MM.1S (cell line): ENCODE data around the gene RAB3GAP2.

Experiments
- DNase-seq: peaks from one replicate; pipeline ENCODE4 v3.0.0-alpha.2; 2015
- H2AFZ ChIP-seq: fragments of 300-600 bp; sonication (generic); 2 replicates; pipeline ENCODE4 v1.6.0; 2016; ENCODE audit warnings: antibody characterized with exemption, low read length
- H3F3A ChIP-seq: fragments of 300-600 bp; sonication (generic); 2 replicates; pipeline ENCODE4 v1.6.1; 2016; ENCODE audit warnings: mild to moderate bottlenecking, antibody characterized with exemption, low read length, moderate library complexity, mixed read lengths; ENCODE audit not compliant: insufficient read depth
- H3K27ac ChIP-seq: fragments of 300-600 bp; sonication (generic); 2 replicates; pipeline ENCODE4 v1.5.1; 2016; ENCODE audit warnings: mild to moderate bottlenecking, low read length
- H3K27me3 ChIP-seq: fragments of 300-600 bp; sonication (generic); replicated peaks from 2 replicates; pipeline ENCODE4 v1.6.0; 2016; ENCODE audit warnings: low read length; ENCODE audit not compliant: insufficient read depth
- H3K36me3 ChIP-seq: fragments of 300-600 bp; sonication (generic); replicated peaks from 2 replicates; pipeline ENCODE4 v1.6.1; 2016; ENCODE audit warnings: mild to moderate bottlenecking, low read length, mixed read lengths; ENCODE audit not compliant: insufficient read depth
- H3K4me1 ChIP-seq: fragments of 300-600 bp; sonication (generic); 2 replicates; pipeline ENCODE4 v1.6.1; 2016; ENCODE audit warnings: low read length, mixed read lengths
- H3K4me2 ChIP-seq: fragments of 300-600 bp; sonication (generic); 2 replicates; pipeline ENCODE4 v1.6.0; 2016; ENCODE audit warnings: low read depth, low read length
- H3K4me3 ChIP-seq: fragments of 300-600 bp; sonication (generic); 2 replicates; pipeline ENCODE4 v1.5.1; 2016; ENCODE audit warnings: low read length, mixed read lengths
- H3K79me2 ChIP-seq: fragments of 300-600 bp; sonication (generic); 2 replicates; pipeline ENCODE4 v1.6.1; 2016; ENCODE audit warnings: mixed run types, low read length, mixed read lengths
- H3K9ac ChIP-seq: fragments of 300-600 bp; sonication (generic); 2 replicates; pipeline ENCODE4 v1.6.1; 2016; ENCODE audit warnings: low read length, mixed read lengths
- H3K9me2 ChIP-seq: fragments of 300-600 bp; sonication (generic); replicated peaks from 2 replicates; pipeline ENCODE4 v1.6.1; 2016; ENCODE audit warnings: mild to moderate bottlenecking, low read length, mixed read lengths; ENCODE audit not compliant: insufficient read depth
- H3K9me3 ChIP-seq: fragments of 300-600 bp; sonication (generic); replicated peaks from 2 replicates; pipeline ENCODE4 v1.6.1; 2016; ENCODE audit warnings: mild to moderate bottlenecking, low read length, mixed read lengths; ENCODE audit not compliant: insufficient read depth
- H4K20me1 ChIP-seq: fragments of 300-600 bp; sonication (generic); 2 replicates; pipeline ENCODE4 v1.6.1; 2016; ENCODE audit warnings: mild to moderate bottlenecking, low read length, moderate library complexity, mixed read lengths; ENCODE audit not compliant: insufficient read depth
- CTCF ChIP-seq: fragments of 300-600 bp; sonication (generic); IDR thresholded peaks from 2 replicates; pipeline ENCODE4 v1.5.1; 2016; ENCODE audit warnings: antibody characterized with exemption, low read length, mixed read lengths
- EZH2 ChIP-seq: fragments of 300-600 bp; sonication (generic); optimal IDR thresholded peaks from 2 replicates; pipeline ENCODE3; 2017; ENCODE audit warnings: low read depth, mild to moderate bottlenecking, antibody characterized with exemption, low read length, mixed read lengths
- EZH2phosphoT487 ChIP-seq: fragments of 300-600 bp; sonication (generic); IDR thresholded peaks from 2 replicates; pipeline ENCODE4 v1.6.1; 2018; ENCODE audit warnings: antibody characterized with exemption, low read length

Gene RAB3GAP2

DNA sequence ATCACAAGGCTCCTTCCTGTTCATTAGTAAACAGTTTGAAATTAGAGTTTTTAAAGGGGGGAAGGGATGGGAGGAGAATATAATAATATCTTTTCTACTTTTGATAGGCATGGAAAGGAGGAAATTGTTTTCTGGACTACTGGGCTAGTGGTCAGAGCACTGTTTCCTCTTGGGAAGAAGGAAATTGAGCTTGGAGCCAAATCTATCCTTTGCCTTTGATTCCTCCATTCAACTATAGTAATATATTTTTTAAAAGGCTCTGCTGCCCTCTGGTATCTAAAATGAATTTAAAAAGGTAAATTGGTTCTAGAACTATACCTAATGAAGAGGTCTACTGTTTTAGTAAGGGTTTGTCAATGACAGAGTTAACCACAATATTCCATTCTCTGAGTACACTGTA, 172.4 kb downstream of the RAB3GAP2 start:
- no peak overlapping the region for H2AFZ ChIP-seq
- peaks cover 1% of the 10 kb centered on the region; the same call in 1 of the 2 replicates for H3K4me1 ChIP-seq
- H3K4me3 ChIP-seq = no peak overlapping the region
- H3K27ac ChIP-seq = no peak overlapping the region
- no peaks in the 10 kb centered on the region for H3K9me2 ChIP-seq
- H3K79me2 ChIP-seq = peaks cover 18% of the 10 kb centered on the region
- peaks cover 13% of the 10 kb centered on the region for H3K36me3 ChIP-seq
- H3K4me2 ChIP-seq = no peak overlapping the region
- no peak overlapping the region for H3K9ac ChIP-seq
- no peak for DNase-seq
- no peaks in the 10 kb centered on the region for H3K27me3 ChIP-seq
- H3K9me3 ChIP-seq = no peaks in the 10 kb centered on the region
- TF ChIP-seq EZH2phosphoT487 (no peak), EZH2 (no peak), CTCF (no peak)
- H3F3A ChIP-seq = no peaks in the 10 kb centered on the region
- H4K20me1 ChIP-seq = no peaks in the 10 kb centered on the region
